Transverse colon (tissue), 4 donors: ENCODE measurements around the gene ALK.

Source experiments
- CTCF ChIP-seq, 5 experiments: fragments of 200-600 bp in 3 of 5; fragments of 450-650 bp in 2 of 5; sonication (generic) in 3 of 5; IDR thresholded peaks; 1 replicate in 2 of 5; 2 replicates in 3 of 5; pipeline ENCODE4 v1.5.1; 2016 to 2017; ENCODE audit warnings: antibody characterized with exemption in 5 of 5, inconsistent platforms in 3 of 5, mild to moderate bottlenecking in 2 of 5, moderate library complexity in 1 of 5
- POLR2A ChIP-seq: fragments of 450-650 bp; IDR thresholded peaks from one replicate; pipeline ENCODE4 v1.6.1; 2016; ENCODE audit warnings: antibody characterized with exemption, mild to moderate bottlenecking, moderate library complexity
- POLR2AphosphoS5 ChIP-seq, 3 donors: sonication (generic); formaldehyde crosslinking; IDR thresholded peaks; one replicate each; pipeline ENCODE4 v1.6.1; 2016; ENCODE audit warnings: antibody characterized with exemption in 3 of 3

- TF ChIP-seq POLR2AphosphoS5 (IDR thresholded peaks at IDR 0.05) (no peak), CTCF (IDR thresholded peaks at IDR 0.05) (no peak), POLR2A (no peak)
Observed at GRCh38 chr2:29307519-29307918, 613.9 kb downstream of the ALK start.
